GM12891 (cell line): Measurements from ENCODE around the gene ZDHHC19.

Experiments used
- POLR2A ChIP-seq: IDR thresholded peaks from 2 replicates; pipeline ENCODE4 v1.6.1; 2011; ENCODE audit warnings: low read depth, low read length, control low read depth
- POLR2AphosphoS5 ChIP-seq: IDR thresholded peaks from 2 replicates; pipeline ENCODE4 v1.6.1; 2011; ENCODE audit warnings: low read depth, low read length, control low read depth
- SPI1 ChIP-seq: IDR thresholded peaks from 2 replicates; pipeline ENCODE4 v1.6.1; 2011; ENCODE audit warnings: low read depth, low read length, control low read depth
- TAF1 ChIP-seq: IDR thresholded peaks from 2 replicates; pipeline ENCODE4 v1.6.1; 2011; ENCODE audit warnings: low read depth, low read length, control low read depth

DNA sequence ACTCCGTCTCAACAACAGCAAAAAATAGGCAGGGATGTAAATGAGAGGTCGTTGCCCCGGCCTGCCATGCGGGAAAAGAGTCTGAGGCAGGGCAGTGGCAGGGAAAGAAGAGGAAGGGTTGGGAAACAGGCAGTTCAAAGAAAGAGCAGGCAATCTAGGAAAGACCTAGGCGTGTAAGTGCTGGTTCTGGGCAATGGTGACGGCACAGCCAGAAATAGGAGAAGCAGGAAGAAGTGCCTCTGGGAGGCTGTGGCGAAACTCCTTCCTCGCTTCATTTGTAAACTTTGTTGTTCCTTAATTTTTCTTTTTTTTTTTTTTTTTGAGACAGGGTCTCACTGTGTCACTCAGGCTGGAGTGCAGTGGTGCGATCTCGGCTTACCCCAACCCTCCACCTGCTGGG lies 9.4 kb upstream of the ZDHHC19 start:
- TF ChIP-seq POLR2AphosphoS5 (no peak), POLR2A (no peak), SPI1 (no peak), TAF1 (no peak)
